ENCODE results near the gene C8A.
A peak's percentile ranks its signal among the peaks of the same experiment; 100 is the strongest.

Gene C8A

DNA sequence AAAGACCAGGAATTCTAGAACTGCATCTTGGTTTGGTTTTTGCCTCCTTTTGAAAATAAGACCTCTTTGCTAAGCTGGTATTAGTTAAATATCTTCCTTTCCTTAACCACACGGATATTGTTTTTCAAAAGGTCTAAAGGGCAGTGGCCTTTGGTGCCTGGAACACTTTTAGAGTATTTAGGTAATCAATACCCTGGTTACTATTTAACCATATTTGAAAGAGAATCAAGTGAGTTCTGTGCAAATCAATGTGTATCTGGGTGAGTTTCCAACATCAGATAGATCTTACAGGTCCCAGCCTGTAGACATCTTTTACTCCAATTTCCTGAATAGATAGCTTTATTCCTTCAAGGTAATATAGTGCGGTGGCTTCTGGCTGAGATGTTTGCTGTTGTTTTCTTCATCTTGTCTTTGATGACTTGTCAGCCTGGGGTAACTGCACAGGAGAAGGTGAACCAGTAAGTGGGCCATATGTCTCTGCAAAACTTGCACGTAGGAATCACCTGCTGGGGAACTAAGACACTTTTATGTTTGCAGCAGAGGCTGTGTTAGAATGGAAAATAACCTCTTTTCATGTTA lies at the start of gene C8A:
C8A (plus strand) TSS at position 277 of the 579 bp plus-strand sequence; CDS start at position 382, 105 bp downstream.
- no peak for DNase-seq (ENCODE audit: low read depth)

DNA sequence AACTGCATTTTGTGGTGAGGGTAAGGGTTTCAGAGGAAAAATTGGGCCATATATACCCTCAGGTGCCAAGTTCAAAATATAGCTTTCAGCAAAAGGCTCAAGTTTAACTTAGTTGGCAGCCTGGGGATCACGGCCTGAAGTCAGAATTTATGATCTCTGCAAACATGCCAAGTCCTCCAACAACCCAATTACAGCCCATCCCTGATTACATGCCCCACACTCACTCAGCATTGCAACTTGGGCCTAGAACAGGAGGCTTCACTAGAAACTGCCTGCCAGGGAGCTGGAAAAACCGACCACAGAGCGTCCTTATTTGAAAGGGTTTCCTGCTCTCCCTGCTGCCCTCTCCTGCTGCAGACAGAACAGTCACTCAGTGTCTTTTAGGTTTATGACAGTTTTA lies 47.8 kb upstream of the C8A start:
- no peak for DNase-seq (ENCODE audit: low read depth)

DNA sequence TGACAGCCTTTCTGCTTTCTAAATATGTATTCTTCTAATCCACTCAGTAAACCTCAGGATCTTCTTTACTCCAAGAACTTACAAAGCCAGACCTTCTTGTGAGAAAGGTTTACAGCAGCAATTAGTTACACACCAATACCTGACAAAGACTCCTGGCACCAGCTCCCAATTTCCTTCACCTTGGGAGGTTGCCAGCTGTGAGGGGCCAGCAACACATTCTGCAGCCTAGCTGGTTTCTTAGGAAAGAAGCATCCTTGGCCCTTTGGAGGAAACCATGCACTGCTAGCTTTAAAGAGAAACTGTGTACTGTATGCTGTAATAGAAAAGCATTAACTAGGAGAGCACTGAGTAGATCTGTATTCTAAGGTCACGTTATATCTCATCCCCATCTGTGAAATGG lies 46.2 kb upstream of the C8A start:
- no peak for DNase-seq (ENCODE audit: low read depth)

DNA sequence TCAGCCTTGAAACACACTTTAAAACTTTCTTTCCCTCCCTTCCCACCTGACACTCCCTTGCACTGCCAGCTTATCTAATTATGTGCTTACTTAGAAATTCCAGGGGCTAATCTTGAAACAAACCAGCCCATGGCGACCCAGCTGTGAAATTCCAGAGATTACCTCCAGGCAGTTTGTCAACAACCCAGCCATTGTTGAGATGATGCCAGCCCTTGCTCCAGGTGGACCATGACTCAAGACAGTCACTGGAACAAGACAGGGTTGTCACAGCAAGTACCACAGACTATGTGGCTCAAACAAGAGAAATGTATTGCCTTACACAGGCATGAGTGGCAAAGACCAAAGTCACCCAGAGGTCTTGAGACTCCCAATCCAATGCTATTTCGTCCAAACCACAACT lies 43.3 kb upstream of the C8A start:
- no peak for DNase-seq (ENCODE audit: low read depth)

DNA sequence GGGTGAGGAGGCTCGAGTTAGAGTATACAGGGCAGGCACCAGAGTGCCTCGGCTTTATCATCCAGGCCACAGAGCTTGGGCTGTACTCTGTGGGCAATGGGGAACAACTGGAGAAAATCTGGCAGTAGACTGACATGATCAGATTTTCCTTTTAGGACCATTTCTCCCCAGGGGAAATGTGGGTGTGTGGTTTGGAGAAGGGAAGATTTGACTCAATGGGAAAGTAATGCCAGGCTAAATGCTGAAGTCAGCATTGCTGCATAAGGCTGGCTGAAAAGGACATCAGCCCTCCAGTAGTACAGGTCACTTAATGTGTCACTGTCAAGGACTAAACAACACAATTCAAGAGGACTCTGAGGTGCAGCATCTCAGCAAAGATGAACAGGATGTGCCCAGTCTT lies 40.4 kb upstream of the C8A start:
- DNase-seq (ENCODE audit: low read depth): no peak

DNA sequence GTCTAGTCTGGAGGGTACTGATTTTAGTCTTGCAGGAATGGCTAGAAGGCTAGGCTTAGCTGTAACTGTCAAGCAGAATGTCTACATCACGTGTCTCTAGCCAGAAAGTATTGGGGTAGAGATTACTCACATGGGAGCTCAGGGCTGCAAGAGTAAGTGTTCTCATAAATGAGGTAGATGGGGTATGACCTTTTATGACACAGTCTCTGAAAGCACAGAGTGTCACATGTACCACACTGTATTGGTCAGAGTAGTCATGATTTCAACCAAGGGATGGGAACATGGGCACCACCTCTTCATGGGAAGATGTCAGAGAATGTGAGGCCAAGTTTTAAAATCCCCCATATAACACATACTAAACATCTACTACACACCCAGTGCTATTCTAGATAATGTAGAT lies 38.3 kb upstream of the C8A start:
- no peak for DNase-seq (ENCODE audit: low read depth)

DNA sequence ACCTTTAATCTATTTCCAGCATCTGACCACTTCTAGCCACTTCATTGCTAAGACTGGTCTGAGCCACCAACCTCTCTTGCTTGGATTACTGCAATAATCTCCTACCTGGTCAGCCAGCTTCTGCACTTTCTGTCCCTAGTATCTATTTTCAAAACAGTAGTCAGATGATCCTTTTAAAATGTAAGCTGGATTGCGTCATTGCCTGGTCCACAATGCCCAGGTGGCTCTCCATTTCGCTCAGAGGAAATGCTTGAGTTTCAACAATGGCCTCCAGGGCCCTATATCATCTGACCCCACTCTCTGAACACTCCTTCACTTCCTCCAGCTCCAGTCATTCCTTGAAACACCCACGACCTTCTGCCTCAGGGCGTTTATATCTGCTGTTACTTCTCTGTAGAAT lies 37.7 kb upstream of the C8A start:
- no peak for DNase-seq (ENCODE audit: low read depth)

DNA sequence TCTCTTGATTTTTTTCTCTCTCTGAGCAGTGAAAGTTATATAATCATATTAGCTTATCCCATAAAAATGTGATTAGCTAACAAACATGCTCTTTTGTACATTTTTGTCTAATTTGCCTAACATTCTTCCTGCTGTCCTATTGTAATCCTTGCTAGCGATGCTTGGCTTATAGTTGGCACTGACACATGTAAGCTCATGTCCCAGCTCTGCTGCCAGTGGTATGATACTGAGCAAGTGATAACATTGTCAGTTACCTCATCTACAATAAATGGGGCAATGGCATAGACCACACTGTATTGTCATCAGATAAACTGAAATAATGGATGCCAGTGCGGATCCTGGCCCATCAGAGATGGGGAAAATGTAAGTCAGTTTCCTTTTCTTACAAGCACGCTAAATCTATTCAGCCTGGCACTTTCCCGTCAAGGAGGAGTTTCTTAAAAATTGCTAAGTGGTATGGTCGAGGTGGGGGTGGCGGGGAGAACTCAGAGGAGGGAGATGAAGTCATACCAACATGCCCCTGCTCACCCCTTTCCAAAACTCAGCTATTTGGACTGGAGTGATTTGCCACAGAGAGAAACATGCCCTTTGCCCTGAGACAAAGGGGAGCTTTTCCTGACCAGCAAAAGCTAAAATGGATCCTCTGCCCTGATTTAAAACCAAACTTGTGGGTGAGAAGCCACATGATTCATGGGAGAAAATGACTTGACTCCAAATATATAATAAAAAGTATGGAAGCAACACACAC lies 36.7 kb upstream of the C8A start:
- DNase-seq (ENCODE audit: low read depth): no peak

DNA sequence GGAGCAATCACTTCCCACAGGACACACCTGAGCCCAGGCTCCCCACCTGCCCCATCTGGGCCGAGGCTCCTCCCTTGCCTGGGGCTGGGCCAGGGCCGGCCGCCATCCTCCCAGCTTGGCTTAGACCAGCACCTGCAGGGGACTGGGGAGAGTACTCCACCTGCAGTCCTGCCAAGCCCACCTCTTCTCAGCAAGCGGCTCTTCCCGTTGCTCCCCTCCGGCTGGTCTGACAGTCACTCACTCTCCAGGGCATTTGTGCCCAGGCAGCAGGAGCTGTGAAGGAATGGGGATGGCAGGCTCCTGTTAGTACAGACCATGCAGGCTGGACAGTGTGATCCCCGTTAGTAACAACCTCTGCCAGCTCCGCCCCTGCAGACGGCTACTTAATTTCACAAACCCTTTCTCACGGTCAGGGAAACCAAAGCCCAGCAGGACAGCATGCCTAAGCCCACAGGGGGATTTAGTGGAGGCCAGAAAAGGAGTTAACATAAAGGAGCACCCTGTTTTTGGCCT lies 35.2 kb upstream of the C8A start, which contains the start of gene FYB2:
FYB2 (minus strand) TSS at position 18 of the 513 bp plus-strand sequence. CDS start 114 bp downstream, outside the sequence.
- DNase-seq (ENCODE audit: low read depth): no peak

DNA sequence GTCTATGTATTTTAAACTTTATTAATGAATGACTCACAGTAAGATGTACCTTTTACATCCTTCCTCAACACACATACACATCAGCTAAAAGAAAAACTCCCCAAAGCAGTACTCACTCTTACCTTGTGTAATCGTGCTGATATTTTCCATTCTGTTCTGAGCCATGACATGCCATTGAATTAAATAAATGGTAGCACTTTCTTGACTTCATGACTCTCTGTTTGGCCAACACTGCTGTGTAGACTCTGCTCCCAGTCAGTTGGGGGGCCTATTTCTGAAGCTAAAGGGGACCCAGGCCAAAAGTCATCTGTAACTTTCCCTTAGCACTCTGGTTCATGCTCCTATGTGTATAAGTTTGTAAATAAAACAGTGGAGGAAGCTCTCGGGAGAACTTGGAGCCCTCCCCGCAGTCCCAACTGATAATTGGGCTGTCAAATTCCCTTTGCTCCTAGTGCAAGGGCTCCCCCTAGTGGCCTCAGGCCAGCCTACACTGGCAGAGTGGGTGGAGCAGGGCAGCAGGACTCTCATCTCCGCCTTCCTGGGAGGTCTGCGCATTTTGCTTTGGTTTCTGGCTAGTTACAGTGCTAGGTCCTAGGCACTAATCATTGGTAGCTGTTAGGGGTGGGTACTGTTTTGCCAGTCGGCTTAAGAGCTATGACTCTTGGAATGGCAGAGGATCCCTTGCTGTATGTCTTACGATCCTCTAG lies 33.7 kb upstream of the C8A start:
- peak; percentile 34 for DNase-seq (ENCODE audit: low read depth)

DNA sequence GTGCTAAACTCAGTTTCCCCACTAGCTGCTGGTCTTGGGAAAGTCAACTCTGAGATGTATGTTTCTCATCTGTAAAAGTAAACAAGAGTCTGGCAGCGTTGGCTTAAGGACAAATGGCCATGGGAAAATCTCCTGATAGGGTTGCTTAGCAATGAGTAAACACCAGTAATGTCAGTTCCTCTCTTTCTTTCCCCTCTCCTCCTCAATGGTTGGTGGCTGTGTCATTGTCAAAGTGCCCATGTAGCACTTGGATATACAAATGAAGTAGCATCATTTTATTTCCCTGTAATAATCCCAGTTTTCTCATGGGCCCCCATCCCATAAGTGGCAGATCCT lies 33.2 kb upstream of the C8A start:
- no peak for DNase-seq (ENCODE audit: low read depth)

DNA sequence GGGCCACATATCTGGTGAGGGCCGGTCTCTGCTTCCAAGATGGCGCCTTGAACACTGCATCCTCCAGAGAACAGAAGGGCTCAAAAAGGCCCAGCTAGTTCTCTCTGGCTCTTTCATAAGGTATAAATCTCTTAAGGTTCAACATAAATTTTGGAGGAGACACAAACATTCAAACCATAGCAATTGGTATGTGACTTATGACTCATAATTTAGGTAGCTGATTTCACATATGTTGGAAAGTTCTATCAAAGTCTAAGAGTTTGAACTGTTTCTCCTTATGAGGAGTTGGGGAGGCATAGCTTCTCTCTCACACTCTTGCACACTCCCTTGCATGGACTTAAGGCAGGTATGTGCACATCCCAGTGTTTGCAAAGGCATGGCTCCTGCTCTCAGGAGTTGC lies 30.3 kb upstream of the C8A start:
- no peak for DNase-seq (ENCODE audit: low read depth)

DNA sequence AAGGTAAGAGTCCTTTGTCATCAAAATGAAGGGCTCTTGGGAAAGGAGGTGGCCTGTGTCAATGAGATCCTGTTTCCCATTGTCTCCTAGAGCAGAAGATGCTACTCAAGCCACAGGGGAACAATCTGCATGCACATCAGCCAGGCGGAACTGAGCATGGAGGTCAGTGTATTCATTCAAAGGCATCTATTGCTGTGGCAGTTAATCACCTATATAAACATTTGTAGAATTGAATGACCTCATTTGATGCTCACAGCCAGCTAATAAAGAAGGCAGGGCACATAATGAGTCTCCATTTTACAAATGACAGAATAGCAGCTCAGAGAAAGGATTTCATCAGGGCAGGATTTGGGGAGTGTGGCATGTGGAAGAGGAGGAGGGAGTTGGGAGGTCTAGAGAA lies 29.7 kb upstream of the C8A start:
- DNase-seq (ENCODE audit: low read depth): no peak

DNA sequence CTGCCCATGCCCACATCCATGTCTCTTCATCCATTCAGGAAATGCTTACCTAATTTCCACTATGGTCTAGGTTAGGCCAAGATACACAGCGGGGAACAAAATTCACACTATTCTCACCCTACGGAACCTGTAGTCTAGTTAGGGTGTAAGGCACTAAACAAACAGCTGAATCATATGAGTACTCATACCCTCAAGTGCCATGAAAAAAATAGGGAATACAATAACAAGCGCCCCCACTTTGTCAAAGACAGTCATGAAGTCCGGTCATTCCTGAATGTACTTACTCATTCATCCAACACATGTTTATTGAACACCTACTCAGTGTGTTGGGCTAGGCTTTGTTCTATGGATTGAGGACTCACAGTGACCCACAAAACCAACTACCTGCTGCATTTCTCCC lies 29.2 kb upstream of the C8A start:
- DNase-seq (ENCODE audit: low read depth): no peak

DNA sequence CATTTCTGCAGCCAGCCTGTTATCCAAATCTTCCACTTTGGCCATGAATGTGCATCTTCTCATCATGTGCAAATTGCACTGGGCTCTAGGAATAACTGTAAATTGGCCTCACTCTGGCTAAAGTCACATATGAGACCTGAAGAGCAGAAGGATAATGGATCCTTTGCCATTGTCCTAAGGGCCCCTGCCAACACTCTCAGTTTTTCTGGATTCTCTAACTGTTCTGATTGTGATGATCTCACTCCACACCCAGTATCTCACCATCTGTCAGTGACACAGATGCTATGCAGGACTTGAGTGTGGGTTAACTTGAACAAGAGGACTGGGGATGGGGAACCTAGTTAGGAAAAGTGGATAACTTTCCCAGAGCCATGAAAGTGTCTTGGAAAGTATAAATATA lies 26.9 kb upstream of the C8A start:
- no peak for DNase-seq (ENCODE audit: low read depth)

DNA sequence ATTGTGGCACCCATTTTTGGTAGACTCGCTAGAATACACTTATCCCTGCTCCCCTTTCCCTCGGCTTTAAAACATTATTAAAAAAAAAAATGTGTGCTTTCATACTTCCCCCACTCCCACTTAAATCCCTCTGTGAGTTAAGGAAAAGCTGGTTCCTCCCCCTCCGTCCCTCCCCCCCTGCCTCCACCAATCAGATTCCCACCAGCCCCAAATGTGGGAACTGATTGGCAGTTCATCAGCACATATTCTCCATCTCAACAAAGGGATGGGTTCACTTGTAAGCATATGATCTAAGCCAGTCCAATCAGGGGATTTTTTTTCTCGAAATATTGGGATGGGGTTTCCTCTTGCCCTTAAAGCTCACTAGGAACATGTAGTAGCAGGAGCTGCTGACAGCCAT lies 24.5 kb upstream of the C8A start:
- DNase-seq (ENCODE audit: low read depth): no peak

DNA sequence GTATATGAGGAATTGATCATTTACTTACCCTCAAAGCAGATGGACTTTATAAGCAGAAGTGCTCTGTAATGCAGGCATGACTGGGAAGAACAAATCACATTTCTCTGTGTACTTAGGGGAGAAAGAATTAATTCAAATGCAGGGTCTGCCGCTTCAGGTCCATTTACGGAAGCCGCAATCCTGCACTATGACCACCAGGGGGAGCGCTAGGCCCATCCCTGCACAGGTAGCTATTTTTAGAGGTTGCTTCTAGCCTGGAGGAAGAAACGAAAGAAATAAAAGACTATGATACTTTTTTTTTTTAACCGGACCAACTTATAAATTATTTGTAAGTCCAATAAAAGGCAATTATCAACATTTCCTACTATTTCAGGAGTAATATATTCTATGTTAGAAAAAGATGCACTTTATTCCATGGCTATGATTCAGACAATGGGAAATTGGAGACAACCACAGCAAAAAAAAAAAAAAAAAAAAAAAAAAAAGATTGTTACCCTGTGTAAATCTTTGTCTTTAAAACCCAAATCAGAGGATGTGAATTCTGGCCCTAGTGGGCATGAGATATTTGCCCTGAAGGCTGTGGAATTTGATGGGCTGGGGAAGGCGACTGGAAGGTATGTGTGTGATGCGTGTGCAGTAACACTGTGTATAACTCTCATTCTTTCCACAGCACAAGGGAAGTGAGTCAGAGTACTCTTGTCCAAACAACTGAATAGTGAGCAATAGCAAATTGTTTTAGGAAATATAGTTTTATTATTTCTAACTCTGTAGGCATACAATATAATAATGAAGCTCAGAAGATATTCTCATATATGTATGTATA lies 22.5 kb upstream of the C8A start:
- DNase-seq (ENCODE audit: low read depth): peak; percentile 88

DNA sequence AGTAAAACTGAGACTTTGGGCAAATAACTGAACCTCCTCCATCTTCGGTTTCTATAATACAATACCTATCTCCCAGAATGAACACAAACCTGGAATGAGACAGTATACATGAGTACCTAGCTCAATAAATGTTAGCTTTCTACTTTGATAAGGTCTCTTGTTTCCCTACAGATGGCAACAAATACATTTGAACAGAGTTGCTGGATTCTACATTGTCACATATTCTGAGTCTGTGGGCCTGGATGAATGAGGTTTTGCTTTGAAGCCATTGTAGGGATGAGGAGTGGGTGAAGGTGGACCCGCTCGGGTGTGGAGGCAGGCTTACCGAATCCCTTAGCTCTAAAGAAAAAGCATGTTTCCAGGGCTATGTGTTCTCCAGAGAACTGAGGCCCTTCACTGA lies 21.5 kb upstream of the C8A start:
- DNase-seq (ENCODE audit: low read depth): no peak

DNA sequence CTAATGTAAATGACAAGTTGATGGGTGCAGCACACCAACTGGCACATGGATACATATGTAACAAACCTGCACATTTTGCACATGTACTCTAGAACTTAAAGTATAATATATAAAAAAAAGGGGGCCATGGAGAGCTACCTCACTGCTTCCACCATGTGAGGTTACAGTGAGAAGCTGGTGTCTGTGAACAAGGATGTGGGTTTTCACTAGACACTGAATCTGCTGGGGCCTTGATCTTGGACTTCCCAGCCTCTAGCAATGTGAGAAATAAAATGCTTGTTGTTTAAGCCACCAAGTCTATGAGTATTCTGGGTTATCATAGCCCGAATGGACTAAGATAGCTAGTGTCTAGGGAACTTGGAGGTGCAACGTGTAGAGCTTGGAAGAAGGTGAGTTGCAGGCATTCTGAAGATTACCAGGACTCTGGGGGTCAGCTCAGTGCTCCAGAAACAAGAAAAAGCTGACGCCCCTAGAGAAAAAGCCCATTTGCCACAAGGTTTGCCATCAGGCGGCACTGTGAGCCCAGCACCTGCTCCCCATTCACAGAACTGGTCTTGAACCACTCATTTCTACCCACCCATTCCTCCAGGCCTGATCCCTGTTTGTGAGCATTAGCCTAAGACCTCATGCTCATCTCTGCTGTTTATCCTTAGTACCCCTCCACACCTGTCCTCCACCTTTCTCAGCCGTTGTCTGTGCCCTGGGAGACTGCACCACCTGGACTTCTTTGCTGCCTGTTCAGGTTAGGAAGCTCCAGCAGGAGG lies 20.3 kb upstream of the C8A start:
- no peak for DNase-seq (ENCODE audit: low read depth)

DNA sequence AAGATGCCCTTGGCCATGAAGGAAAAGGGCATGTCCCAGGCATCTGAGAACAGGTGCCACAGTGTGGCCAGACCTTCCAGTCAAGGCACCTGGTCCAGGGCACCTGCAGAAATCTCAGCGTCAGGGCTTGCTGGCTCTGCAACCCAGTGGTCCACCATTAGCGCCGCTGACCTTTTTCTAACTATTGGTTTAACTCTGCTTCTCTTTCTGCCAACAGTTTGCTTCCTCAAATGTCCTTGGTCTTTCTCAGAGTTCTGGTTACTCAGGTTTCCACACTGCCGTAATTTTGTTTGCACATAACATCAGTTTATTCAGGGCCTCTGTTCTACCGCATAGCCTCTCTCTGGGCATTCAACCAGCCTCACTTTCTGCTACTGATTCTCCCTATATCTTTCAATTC lies 18.9 kb upstream of the C8A start:
- no peak for DNase-seq (ENCODE audit: low read depth)

DNA sequence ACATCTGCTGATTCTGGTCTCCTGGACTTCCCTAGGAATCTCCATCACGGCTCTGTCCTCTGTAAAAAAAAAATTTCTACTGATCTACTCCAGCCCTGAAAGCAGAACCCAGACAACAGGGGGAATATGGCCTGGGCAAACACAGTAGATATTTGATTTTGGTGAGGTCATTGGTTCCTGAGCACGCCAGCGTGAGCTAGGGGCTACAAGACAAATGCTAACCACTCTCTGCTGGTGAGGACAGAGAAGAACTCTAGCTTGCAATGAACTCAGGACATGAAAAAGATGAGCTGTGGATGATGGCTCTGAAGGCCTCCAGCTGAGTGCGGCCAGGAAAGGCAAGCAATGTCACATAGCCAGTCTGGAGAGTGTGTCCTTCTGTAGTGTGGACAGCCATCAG lies 18.2 kb upstream of the C8A start:
- no peak for DNase-seq (ENCODE audit: low read depth)
